SIG-M5 treated with dmso at 0.1 percent for 504 hours (cell line): ENCODE data around the gene ATG2B.

Experiments used
- DNase-seq: peaks from one replicate; lab custom pipeline; 2025; ENCODE audit not compliant: unreplicated experiment; lab: John Stamatoyannopoulos, UW

The ATG2B gene

DNA sequence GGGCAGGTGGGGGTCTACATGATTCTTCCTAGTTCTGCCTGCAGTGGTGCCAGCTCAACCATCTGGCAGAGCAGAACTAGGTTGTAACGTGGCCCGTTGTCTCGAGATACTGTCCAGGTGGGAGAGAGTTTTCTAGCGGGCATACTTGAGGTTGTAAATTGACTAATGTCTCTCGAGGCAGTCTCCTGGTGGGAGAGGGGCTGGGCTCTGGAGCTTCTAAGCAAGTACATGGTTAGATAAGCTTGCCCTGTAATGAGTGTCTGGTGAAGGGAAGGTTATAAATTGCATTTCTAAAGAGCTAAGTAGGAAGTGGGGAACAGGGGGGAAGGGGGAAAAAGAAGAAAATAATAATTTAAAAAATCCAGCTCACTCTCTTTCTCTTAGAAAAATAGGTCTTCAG, 89.0 kb downstream of the ATG2B start:
- no peak for DNase-seq

DNA sequence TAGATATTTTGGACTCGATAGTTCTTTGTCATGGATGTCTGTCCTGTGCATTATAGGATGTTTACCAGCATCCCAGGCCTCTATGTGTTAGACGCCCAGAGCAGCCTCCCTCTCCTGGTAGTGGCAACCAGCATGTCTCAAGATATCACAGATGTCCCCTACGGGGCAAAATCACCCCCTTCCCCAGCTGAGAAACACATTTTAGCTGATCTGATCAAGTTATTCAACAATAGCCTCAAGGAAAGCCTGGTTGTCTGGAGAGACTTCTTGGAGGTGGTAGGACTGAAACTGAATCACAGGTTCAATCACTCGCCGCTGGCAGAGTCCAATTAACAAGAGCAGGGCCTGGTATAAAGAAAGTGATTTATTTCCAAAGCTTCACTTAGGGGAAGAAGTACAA, 89.5 kb downstream of the ATG2B start:
- DNase-seq: no peak

DNA sequence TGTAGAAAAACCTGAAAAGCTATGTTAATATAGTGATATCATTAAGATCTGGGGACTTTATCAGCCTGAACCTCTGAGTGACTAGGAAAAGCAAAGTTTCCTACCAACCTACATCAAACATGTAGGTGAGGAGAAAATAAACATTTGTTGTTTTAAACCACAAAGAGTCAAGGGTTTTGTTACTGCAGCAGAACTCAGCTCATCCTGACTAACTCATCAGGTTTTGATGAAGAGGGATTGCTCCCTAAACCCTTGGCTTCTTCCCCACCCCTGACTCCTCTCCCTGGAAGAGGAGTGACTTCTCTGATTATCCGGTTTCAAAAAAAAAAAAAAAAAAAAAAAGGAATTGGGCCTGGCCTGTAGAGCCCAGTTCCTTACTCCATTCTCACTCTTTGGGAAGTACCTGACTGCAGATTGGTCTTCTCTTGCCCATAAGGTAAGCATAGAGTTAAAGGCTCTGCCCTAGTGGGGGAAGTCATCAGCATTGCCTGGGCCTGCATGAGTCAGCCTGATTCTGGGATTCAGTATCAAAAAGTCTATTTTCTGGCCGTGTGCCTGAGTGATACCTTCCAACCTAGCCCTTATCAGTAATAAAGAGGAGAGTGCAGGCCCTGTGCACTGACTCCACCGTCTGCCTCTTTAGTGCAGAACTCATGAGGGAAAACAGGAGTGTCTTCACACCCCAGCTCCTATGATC, 90.2 kb downstream of the ATG2B start:
- DNase-seq: no peak

DNA sequence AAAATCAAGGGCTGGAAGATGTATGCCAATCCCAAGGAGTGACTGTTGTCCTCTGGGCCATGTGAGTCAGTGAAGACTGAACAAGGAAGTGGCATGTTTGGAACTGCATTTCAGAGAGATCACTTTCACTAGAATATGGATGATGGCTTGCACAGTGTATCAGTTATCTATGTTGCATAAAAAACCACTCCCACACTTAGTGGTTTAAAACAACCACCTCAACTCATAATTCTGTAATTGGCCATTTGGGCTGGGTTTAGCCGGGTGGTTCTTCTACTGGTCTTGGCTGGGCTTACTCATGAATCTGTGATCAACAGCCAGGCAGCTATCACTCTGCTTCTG, 91.7 kb downstream of the ATG2B start:
- DNase-seq: peak; percentile 25

DNA sequence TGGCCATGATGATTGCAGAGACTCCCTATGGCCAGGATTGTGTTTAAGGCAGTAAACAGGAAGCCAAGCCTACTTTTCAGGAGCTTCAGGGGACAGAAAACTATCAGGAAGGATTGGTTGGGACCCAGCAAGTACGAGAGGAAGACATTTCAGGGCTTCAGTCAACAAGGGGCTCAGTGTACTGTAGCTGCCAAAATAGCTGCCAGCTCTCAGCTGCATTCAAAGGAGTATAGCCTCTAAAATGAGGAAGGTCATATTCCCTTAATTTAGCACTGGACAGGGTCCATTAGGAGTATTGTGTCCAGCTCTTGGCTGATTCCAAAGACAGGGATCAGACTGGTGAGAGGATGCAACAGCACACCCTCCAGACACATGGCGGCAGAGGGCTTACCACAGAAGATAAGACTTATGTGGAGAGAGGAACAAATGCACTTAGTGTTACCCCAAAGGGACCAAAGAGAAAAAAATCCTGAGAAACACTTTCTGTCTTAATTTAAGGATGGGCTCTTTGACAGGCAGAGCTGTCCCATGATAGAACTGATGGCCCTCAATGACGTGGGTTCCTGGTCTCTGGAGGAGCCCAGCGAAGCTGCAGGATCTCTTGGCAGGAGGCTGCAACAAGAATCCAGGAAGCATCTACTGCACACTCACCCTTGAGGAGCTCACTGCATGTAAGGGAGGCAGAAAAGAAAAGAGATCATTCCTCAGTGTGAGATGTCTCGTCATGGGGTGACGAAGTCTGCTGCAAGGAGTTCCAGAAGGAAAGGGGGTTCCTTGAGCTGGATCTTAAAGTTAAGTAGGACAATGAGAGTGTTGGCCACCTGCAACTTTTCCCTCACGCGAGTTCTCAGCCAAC, 92.3 kb downstream of the ATG2B start:
- no peak for DNase-seq

DNA sequence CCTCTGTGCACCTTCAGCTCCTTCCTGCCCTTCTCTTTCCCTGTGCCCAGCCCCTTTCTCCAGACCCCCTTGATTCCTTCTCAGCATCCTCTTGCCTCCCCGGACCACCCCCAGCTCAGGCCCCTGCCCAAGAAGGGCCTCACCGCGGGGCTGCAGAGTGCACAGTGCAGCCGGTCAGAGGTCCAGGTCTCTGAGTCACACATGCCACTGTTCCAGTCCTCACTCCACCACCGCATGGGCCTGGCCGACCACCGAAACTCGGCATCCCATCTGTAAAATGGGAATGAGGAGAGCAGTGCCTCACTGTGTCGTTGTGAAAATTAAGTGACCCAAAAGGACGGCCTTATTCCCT, 93.8 kb downstream of the ATG2B start:
- no peak for DNase-seq

DNA sequence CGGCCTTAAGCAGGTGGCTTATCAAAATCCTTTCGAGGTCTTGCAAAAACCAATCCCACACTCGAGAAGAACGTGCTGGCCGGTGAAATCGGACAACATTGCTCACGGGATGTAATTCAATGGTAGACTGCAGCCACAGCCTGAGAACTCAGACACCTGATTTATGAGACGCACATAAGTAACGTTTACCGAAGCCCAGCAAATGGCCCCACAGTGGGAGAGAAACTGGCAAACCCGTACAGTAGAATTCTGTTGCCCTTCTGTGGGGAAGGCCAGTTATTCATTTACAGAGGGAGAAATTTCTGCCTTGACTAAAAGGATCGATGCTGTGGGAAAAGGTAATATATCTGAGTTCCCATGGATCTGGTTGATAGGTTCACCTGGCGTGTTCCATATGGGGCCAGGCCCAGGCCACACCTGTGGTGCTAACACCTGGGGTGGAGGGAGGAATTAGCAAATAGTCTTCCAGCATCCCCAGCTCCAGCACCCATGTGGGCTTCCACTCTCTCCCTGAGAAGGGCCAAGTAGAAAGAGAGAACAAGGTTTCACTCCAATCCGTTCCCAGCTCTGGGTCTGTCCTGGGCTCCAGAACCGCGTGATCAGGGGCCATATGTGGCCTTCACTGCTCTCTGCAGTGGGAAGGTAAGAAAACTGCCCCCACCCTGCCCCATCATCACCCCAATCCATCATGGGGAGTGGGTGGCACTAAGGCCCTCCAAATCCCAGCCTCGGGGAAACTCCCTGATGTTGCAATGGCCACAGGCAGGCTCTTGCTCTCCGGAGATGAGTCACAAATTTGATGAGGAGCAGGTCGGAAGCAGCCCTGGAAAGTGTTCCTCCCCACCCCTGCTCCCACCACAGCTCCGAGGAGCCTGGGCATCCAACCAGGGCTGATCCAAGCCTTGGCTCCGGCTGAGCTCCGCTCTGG, 94.4 kb downstream of the ATG2B start:
- peak; percentile 8 for DNase-seq

DNA sequence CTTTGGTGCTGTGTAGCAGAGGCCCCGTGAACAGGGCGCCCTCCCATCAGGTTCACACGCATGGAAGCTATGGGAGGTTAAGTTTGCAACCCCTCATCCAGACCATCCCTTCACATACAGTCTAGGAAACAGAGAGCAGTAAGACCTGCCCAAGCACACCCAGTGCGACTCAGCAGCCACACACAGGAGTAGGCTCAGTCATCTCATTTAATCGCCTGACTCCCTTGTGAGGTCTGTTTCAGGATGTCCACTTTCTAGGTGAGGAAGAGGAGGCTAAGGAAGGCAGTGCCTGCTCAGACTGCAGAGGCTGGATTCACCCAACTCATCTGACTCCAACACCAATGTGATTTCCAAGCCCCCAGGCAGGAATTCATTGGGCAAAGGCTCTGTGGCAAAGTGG, 95.2 kb downstream of the ATG2B start:
- DNase-seq: no peak

DNA sequence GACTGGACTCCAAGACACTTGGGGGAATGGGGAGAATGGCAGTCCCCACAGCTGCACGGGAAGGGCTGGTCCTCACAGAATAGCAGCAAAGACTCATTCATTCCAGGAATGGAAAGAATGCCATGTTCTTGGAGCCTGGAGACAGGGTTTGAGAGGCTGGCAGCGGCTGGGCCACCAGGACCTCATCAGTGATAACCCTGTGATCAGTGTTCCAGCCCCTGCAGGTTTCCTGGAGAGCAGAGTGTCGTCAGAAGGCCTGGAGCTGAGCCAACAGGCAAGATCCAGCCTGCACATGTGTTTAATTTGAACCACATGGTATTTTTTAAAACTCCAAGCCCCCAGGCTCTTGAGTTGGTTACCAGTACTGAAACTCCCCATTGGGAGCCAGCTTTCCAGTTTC, 95.8 kb downstream of the ATG2B start:
- DNase-seq: no peak

DNA sequence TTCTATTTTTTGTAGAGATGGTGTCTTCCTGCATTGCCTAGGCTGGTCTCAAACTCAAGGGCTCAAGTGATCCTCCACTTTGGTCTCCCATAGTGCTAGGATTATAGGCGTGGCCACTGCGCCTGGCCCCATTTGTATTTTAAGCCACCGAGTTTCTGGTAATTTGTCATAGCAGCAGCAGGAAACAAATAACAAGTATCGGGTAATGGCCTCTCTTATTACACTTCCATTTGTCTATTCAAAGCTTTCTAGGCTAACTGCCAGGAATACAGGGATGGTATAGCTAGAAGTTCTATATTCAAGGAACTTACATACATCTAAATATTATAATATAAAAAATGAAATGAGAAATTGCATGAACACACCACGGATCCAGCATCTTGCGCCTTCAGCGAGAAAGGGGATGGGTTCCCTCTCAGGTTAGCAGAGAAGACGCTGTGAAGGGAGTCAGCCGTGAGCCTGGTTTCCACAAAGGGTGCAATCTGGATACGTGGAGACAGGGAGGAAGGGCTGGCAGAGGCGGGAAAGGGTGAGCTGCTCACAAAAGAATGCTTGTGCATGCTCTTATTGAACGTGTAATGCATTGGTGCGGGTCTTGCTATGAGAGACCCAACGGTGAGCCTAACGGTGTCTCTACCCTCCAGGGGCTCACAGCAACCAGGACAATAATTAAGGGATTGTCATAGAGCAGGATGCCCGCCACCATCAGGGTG, 97.6 kb downstream of the ATG2B start:
- DNase-seq: no peak

DNA sequence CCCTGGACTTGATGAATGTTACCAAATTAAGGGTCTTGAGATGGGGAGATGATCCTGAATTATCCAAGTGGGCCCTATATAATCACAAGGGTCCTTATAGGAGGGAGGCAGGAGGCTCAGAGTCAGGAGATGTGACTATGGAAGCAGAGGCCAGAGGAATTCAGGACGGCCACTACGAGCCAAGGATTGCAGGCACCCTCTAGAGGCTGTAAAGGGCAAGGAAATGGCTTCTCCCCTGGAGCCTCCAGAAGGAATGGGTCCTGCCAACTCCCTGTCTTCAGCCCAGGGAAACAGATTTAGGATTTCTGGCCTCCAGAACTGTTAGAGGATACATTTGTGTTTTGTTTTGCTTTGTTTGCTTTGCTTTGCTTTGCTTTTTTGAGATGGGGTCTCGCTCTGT, 98.3 kb downstream of the ATG2B start:
- DNase-seq: no peak

DNA sequence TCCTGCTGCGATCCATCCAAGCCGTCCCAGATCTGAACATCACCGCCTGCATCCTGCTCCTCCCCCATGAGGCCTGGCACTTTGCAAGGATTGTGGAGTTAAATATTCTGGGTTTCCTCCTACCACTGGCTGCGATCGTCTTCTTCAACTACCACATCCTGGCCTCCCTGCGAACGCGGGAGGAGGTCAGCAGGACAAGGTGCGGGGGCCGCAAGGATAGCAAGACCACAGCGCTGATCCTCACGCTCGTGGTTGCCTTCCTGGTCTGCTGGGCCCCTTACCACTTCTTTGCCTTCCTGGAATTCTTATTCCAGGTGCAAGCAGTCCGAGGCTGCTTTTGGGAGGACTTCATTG, 99.0 kb downstream of the ATG2B start:
- DNase-seq: no peak

DNA sequence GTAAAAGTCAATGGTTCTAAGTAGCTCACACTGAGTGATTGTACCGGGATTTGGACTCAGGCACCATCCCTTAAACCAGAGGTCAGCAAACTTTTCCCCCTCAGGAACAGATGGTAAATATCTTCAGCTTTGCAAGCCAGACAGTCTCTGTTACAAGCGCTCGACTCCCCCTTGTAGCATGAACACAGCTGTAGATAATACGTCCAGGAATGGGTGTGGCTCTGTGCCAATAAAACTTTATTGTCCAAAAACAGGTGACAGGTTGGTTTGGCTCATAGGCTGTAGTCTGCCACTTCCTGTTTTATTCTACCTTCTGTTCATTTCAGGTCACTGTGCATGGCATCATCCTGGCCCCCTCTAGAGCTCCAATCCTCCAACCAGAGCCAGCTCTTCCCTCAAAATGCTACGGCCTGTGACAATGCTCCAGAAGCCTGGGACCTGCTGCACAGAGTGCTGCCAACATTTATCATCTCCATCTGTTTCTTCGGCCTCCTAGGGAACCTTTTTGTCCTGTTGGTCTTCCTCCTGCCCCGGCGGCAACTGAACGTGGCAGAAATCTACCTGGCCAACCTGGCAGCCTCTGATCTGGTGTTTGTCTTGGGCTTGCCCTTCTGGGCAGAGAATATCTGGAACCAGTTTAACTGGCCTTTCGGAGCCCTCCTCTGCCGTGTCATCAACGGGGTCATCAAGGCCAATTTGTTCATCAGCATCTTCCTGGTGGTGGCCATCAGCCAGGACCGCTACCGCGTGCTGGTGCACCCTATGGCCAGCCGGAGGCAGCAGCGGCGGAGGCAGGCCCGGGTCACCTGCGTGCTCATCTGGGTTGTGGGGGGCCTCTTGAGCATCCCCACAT, 99.6 kb downstream of the ATG2B start:
- DNase-seq: peak; percentile 54

DNA sequence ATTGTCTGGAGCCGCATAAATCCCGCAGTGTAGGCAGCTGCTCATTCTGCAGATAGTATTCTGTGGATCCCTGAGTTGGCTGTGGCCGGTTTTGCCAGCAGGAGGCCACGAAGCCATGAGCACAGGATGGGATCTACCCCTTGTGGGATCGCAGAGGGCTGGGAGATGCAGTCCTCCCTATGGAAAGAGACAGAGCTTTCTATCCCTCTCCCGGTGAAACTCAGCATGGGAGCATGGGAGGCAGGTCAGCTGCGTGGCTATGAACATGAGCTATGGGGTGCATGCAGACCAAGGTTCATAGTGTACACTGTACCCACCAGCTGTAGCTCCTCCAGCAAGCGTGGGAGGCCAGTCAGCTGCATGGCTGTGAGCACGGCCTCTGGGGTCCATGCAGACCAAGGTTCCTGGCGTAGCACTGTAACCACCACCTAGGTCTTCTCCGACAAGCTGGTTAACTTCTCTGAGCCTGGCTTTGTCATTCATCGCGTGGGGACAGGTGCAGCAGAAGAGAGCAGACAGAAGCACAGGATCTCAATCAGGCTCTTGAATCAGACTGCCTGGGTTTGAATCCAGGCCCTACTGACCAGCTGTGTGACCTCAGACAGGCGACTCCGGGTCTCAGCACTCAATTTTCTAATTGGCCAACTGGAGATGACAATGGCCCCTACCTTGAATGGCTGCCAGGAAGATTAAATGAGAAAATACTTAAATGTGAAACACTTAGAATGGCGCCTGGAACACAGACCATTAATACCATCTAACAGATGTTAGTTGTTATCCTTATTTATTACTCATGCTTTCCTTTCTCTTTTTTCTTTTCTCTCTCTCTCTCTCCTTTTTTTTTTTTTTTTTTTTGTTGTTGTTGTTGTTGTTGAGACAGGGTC, 101.1 kb downstream of the ATG2B start:
- DNase-seq: no peak

DNA sequence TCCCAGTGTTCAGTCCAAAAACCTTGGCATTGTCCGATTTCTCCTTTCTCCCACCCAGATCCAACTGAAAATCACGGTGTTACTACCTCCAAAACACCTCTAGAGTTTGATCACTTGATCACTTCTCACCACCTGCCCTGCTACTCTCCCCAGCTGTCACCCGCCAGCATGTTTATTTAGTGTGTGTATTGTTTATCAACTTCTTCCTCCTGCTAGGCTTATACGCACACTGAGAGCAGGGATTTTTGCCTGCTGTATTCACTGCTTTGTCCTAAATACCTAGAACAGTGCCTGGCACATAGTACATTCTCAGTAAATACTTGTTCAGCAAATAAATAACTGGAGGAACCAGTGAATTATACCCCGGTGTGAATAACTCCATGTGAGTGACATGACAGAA, 102.1 kb downstream of the ATG2B start:
- no peak for DNase-seq

DNA sequence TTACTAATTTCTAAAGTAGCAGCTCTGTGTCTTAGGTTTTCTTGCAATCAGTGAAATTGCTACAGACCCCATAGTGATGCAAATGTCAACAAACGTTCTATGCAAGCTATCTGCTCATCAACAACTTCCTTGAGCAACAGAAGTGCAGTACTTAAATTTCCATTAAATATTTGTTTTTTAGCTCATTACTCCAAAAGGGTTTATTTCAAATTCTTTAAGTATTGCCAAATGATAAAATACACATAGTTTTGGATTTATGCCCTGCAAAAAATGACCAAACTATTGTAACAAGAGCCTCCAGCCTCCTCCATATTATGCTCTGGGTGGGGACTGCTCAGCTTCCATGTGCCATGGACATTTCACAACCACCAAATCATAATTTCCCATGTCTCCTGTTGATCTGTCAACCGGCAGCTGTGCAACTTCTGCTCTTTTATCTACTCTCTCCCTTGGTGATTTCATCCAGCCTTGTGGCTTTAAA, 102.8 kb downstream of the ATG2B start:
- DNase-seq: peak; percentile 8

DNA sequence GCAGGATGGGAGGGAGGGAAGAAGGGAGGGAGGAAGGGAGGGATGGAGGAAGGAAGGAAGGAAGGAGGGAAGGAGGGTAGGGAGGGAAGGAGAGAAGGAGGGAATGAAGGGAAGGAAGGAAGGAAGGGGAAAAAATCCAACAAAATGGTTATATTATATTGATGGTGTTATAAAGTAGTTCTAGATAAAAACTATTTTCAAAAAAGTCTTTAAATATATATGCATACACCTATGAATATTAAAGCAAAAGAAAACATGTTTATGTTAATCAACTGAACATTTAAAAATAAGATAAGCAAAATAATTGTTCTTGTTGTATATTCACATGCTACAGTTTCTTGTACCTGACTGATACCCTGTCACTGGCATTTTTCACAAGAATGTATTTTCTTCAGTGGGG, 105.2 kb downstream of the ATG2B start:
- no peak for DNase-seq

DNA sequence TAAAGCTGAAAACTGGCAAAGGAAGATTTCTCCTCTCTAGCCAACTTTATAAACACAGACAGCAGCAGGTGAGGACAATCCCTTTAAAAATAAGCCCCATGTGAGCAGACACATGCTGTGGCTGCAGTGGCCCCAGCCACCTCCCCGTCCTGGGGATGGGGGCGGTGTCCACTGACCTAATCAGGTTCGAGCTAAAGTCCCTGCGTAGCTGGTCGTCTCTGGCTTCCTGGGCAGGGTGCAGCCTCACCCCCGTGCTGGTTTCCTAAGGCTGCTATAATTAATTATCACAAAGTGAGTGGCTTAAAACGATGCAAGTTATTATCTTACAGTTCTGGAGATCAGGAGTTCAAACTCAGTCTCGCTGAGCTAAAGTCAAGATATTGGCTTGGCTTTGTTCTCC, 106.1 kb downstream of the ATG2B start:
- DNase-seq: no peak

DNA sequence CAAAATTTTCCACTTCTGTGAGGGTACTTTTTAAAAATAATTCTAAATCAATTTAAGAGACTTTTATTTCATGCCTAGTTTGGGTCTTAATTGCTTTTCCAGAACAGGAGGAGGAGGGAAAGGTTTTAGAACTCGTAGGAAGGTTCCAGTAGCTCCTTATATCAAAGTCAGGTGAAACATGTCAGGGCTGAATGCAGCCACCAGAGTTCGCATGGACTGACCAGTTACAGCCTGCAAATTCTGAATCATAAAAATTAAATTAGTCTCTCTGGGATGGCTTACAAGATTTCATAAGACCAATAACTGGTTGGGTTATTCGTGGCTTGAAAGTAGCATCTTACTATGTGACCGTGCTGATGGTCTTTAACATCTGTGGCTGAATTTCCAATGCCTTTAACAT, 106.7 kb downstream of the ATG2B start:
- DNase-seq: no peak
